HG03520 (cell line): Measurements from ENCODE around the gene CNPY1.

Experiments used
- ATAC-seq: cut with Tn5 transposase; IDR thresholded peaks from one replicate; pipeline ENCODE4 v1.9.1; 2021; ENCODE audit warnings: mild to moderate bottlenecking, moderate library complexity; ENCODE audit not compliant: unreplicated experiment

Gene CNPY1

GRCh38 chr7:155490697-155491628, 55.4 kb downstream of the CNPY1 start:
- peak; percentile 82 for ATAC-seq

GRCh38 chr7:155489862-155490696, 56.3 kb downstream of the CNPY1 start:
- no peak for ATAC-seq

GRCh38 chr7:155489158-155489840, 57.1 kb downstream of the CNPY1 start:
- no peak for ATAC-seq

GRCh38 chr7:155488483-155489127, 57.8 kb downstream of the CNPY1 start:
- no peak for ATAC-seq

- no peak for ATAC-seq
These were observed 58.6 kb downstream of the CNPY1 start for GRCh38 chr7:155487509-155488482.

- no peak for ATAC-seq
These were observed 59.4 kb downstream of the CNPY1 start for GRCh38 chr7:155486783-155487508.

GRCh38 chr7:155484483-155485399, 61.6 kb downstream of the CNPY1 start:
- ATAC-seq = no peak

GRCh38 chr7:155483868-155484325, 62.5 kb downstream of the CNPY1 start:
- ATAC-seq = no peak

- no peak for ATAC-seq
These were observed 63.1 kb downstream of the CNPY1 start for GRCh38 chr7:155483245-155483644.

GRCh38 chr7:155482511-155483183, 63.7 kb downstream of the CNPY1 start:
- ATAC-seq = peak; percentile 76

GRCh38 chr7:155481764-155482163, 64.6 kb downstream of the CNPY1 start:
- ATAC-seq = no peak

- peak; percentile 90 for ATAC-seq
These were observed 68.9 kb downstream of the CNPY1 start for GRCh38 chr7:155477476-155477875.

GRCh38 chr7:155471718-155472117, 74.6 kb downstream of the CNPY1 start:
- ATAC-seq = no peak

GRCh38 chr7:155470686-155471638, 75.4 kb downstream of the CNPY1 start:
- no peak for ATAC-seq

- ATAC-seq = no peak
These were observed 76.2 kb downstream of the CNPY1 start for GRCh38 chr7:155470186-155470487.
